K562 (cell line): Measurements from ENCODE around the gene SCN8A. TPM values are rescaled to one million over a fixed set of nuclear protein-coding genes. Genes with fewer than 3 reads are reported as not detected.

ENCODE experiments used
- ATAC-seq: fragments of 200-7000 bp; cut with Tn5 transposase; 3 replicates; pipeline ENCODE4 v1.9.1; 2020; ENCODE audit warnings: moderate library complexity
- BruUV-seq: library from RNA; stranded (reverse); fragments of 400-500 nt; replicated peaks from 2 replicates; lab custom pipeline; 2021; lab: Mats Ljungman, UMichigan
- CTCF ChIA-PET: fragments of 300-600 bp; formaldehyde crosslinking; extraction: SDS; loops from one replicate; lab custom pipeline; 2021; ENCODE audit warnings: low intra/inter-chr PET ratio; lab: Yijun Ruan, JAX
- POLR2A ChIA-PET: fragments of 300-600, 350-650 bp; sonication (Branson Sonifier 250); formaldehyde crosslinking; extraction: SDS; loops from one replicate; lab custom pipeline; 2021; ENCODE audit warnings: antibody characterized with exemption, inconsistent platforms; lab: Yijun Ruan, JAX
- DNase-seq, 4 experiments: peaks; one replicate each; pipeline versions ENCODE4 v3.0.0 to v3.0.0-alpha.2; 2011 to 2018; ENCODE audit warnings: low spot score in 3 of 4, mixed read lengths in 3 of 4; ENCODE audit errors: extremely low read depth in 1 of 4
- FAIRE-seq: peaks from 2 replicates; lab custom pipeline; 2011; peaks lifted over from hg19 to GRCh38; lab: Jason Lieb, UNC
- H2AFZ ChIP-seq: 2 replicates; pipeline ENCODE4 v1.6.0; 2011; ENCODE audit warnings: low read depth, low read length, control low read depth, inconsistent platforms
- H3K27ac ChIP-seq: fragments of 200-600 bp; 3 replicates; pipeline ENCODE4 v1.8.0; 2011; ENCODE audit warnings: low read depth, mild to moderate bottlenecking, control low read depth, inconsistent platforms, low read length, moderate library complexity, mixed read lengths; ENCODE audit errors: extremely low read depth
- H3K27me3 ChIP-seq, 2 experiments: fragments of 300-600 bp in 1 of 2; 2 replicates in 1 of 2; 3 replicates in 1 of 2; pipeline versions ENCODE4 v1.6.0 to v1.8.0; 2011; ENCODE audit warnings: inconsistent platforms in 2 of 2, low read length in 2 of 2, mild to moderate bottlenecking in 1 of 2, mixed read lengths in 1 of 2, moderate library complexity in 1 of 2; ENCODE audit not compliant: control insufficient read depth in 2 of 2, insufficient read depth in 2 of 2
- H3K36me3 ChIP-seq: fragments of 300-600 bp; 3 replicates; pipeline ENCODE4 v1.8.0; 2011; ENCODE audit warnings: mild to moderate bottlenecking, low read length, inconsistent platforms; ENCODE audit not compliant: control insufficient read depth, insufficient read depth
- H3K4me1 ChIP-seq, 2 experiments: fragments of 200-600 bp in 1 of 2; replicated peaks in 1 of 2; 2 replicates in 1 of 2; 3 replicates in 1 of 2; pipeline versions ENCODE4 v1.5.1 to v1.8.0; 2011; ENCODE audit warnings: inconsistent platforms in 2 of 2, low read length in 2 of 2, mild to moderate bottlenecking in 1 of 2, mixed read lengths in 1 of 2, moderate library complexity in 1 of 2; ENCODE audit not compliant: control insufficient read depth in 2 of 2, insufficient read depth in 2 of 2
- H3K4me2 ChIP-seq: 2 replicates; pipeline ENCODE4 v1.6.1; 2011; ENCODE audit warnings: low read length, control low read depth, inconsistent platforms, mixed read lengths; ENCODE audit not compliant: insufficient read depth
- H3K4me3 ChIP-seq: fragments of 200-600 bp; sonication (generic), shearing (Covaris generic); 2 replicates; pipeline ENCODE4 v1.5.1; 2016; ENCODE audit warnings: control low read depth, inconsistent platforms
- H3K79me2 ChIP-seq: fragments of 200-600 bp; 3 replicates; pipeline ENCODE4 v1.8.0; 2011; ENCODE audit warnings: low read length, inconsistent platforms; ENCODE audit not compliant: control insufficient read depth, insufficient read depth
- H3K9ac ChIP-seq, 2 experiments: 2 replicates each; pipeline versions ENCODE4 v1.6.0 to v1.6.1; 2011; ENCODE audit warnings: low read depth in 2 of 2, low read length in 2 of 2, control low read depth in 1 of 2, inconsistent platforms in 1 of 2, mild to moderate bottlenecking in 1 of 2, mixed read lengths in 1 of 2; ENCODE audit not compliant: insufficient read depth in 1 of 2
- H3K9me1 ChIP-seq: one replicate; pipeline ENCODE4 v1.6.0; 2011; ENCODE audit warnings: inconsistent platforms, mild to moderate bottlenecking, low read length, moderate library complexity; ENCODE audit not compliant: control insufficient read depth, insufficient read depth
- H3K9me3 ChIP-seq: replicated peaks from 2 replicates; pipeline ENCODE4 v1.5.1; 2011; ENCODE audit warnings: low read depth, low read length, inconsistent platforms; ENCODE audit not compliant: control insufficient read depth, insufficient read depth
- H4K20me1 ChIP-seq: replicated peaks from 2 replicates; pipeline ENCODE4 v1.6.1; 2011; ENCODE audit warnings: low read length, inconsistent platforms, mixed read lengths; ENCODE audit not compliant: control insufficient read depth, insufficient read depth
- NRF1 ChIP-seq, 2 experiments: fragments of 450-650 bp; IDR thresholded peaks in 1 of 2; conservative IDR thresholded peaks in 1 of 2; 2 replicates each; pipeline ENCODE4 v1.6.1; 2014; ENCODE audit warnings: mild to moderate bottlenecking in 2 of 2
- RFX1 ChIP-seq: fragments of 450-650 bp; IDR thresholded peaks from 2 replicates; pipeline ENCODE4 v1.6.1; 2016; ENCODE audit warnings: mild to moderate bottlenecking, moderate library complexity
- SIX5 ChIP-seq, 2 experiments: IDR thresholded peaks; 2 replicates each; pipeline ENCODE4 v1.6.1; 2011; ENCODE audit warnings: low read length in 2 of 2, borderline replicate concordance in 1 of 2, low read depth in 1 of 2, mild to moderate bottlenecking in 1 of 2, moderate library complexity in 1 of 2; ENCODE audit not compliant: insufficient read depth in 1 of 2
- TEAD1 ChIP-seq, 2 experiments: fragments of 450-650 bp in 1 of 2; sonication (generic) in 1 of 2; formaldehyde crosslinking; IDR thresholded peaks; 2 replicates each; pipeline versions ENCODE4 v1.4.0 to v1.8.0; 2020 to 2022; ENCODE audit warnings: mild to moderate bottlenecking in 2 of 2, missing genetic modification reagents in 1 of 2
- WGBS: fragments of 100-300 bp; shearing (Covaris generic); methylation state at CpG from one replicate; pipeline ENCODE4 v1.1.6; 2016; ENCODE audit warnings: low coverage, mixed read lengths; ENCODE audit not compliant: insufficient coverage; ENCODE audit errors: missing lambda C conversion rate; 5-methylcytosine and 5-hydroxymethylcytosine counted together
- in situ Hi-C: fragments of 300-500 bp; cut with MboI; formaldehyde crosslinking; loops from 4 replicates; pipeline ENCODE4 v1.15.0; 2018; ENCODE audit warnings: inconsistent platforms, mixed read lengths
- intact Hi-C: fragments of 100-400 bp; cut with micrococcal nuclease; formaldehyde crosslinking; loops from 2 replicates; pipeline ENCODE4 v1.14.2; 2022
- polyA plus RNA-seq, 8 experiments: library from polyadenylated mRNA; depleted of rRNA in 4 of 8; stranded (reverse) in 5 of 8; unstranded in 3 of 8; fragments of >200 nt; fragmentation: Nextera tagmentation in 2 of 8; fragmentation: Illumina TruSeq in 1 of 8; extraction: Ambion mirVana in 2 of 8; extraction: Trizol in 1 of 8; gene quantifications; 2 replicates each; pipeline versions ENCODE4 v1.2.1 to v1.2.3, GENCODE V29; 2011 to 2014; ENCODE audit warnings: inconsistent platforms in 1 of 8, missing spikeins in 1 of 8
- total RNA-seq, 7 experiments: library from RNA; depleted of rRNA in 6 of 7; stranded (reverse); fragments of >200 nt in 6 of 7; fragmentation: Illumina TruSeq in 2 of 7; extraction: Trizol in 2 of 7; gene quantifications; 2 replicates each; pipeline versions ENCODE4 v1.2.1 to v1.2.3, GENCODE V29; 2011 to 2021; ENCODE audit warnings: low replicate concordance in 1 of 7

Gene SCN8A
- total and polyA plus RNA-seq, 9 of the 15 experiments (the other 6 are each of a cell fraction or from before 2014, with no cell fraction given) = 0.03 to 0.29 (median 0.15) TPM; not detected in 1

GRCh38 chr12:51815571-51815970 lies 224.5 kb downstream of the SCN8A start:
- ChIA-PET POLR2A (no interaction called here), CTCF (no interaction called here)
- H3K79me2 ChIP-seq = no peaks in the 10 kb centered on the region
- peaks cover 10% of the 10 kb centered on the region; the same call in 1 of the 2 replicates for H4K20me1 ChIP-seq
- BruUV-seq = no TSS peak
- DNase-seq = no peak
- H3K9me3 ChIP-seq = no peaks in the 10 kb centered on the region
- FAIRE-seq = no peak
- intact Hi-C loops = no loop called here
- TF ChIP-seq RFX1 = peak; percentile 50; the same call in 1 of the 2 replicates
- no peak for TF ChIP-seq SIX5 (IDR thresholded peaks at IDR 0.05; ENCODE audit: borderline replicate concordance in 1 of 2, insufficient read depth in 1 of 2, low read depth in 1 of 2, low read length in 2 of 2)
- no peaks in the 10 kb centered on the region for H3K9me1 ChIP-seq
- H3K4me2 ChIP-seq = no peak overlapping the region
- H3K36me3 ChIP-seq = no peaks in the 10 kb centered on the region
- no peak for ATAC-seq
- peaks cover 0 to 22% of the 10 kb centered on the region in 2 experiments; a peak in 2 of 5 replicates for H3K4me1 ChIP-seq
- H3K27me3 ChIP-seq = peaks cover 18 to 74% of the 10 kb centered on the region in 2 experiments; a peak in 4 of 5 replicates
- in situ Hi-C loops = no loop called here
- H2AFZ ChIP-seq = no peak overlapping the region
- 2% methylated on average over 6 of the region's 6 CpGs for WGBS
- no peak overlapping the region for H3K9ac ChIP-seq
- no peak overlapping the region for H3K4me3 ChIP-seq
- H3K27ac ChIP-seq = no peak overlapping the region

DNA sequence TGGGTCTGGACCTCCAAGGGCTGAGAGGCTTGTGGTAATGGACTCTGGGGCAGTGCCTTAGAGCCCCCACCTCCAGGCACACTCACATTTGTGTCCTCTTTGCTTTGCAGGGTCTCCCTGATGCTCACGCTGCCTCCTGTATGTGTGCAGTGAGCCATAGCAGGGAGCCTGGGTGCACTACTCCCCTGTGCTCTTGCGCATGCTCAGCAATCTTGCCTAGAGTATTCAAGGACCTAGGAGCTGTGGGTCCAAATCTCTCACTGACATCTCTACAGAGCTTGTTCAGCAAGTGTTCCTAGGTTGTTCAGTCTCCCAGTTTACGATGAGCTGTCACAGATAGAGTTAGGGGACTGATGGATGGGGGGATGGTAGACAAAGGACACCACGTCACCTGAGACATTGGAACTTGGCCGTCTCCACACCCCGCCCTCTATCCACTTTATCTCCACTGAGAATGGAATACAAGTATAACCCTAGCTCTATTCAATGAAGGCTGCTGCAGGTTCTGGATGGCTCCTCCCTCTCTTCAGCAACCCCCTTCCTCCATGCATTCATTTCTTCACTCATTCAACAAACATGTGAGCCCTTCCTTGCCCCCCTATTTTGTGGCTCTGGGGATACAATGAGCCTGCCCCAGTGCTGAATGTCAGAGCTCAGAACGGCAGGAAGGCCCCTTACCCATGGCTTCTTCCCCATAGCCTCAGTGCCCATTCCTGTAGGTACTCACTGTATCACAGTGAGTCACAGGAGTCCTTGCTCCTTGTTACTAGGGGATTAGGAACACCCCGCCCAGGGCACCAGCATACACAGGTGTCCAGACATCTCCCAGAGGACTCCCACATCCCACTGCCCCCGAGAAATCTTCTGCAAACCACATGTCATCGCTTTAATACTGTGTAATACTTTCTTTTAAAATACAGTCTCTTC lies 226.3 kb downstream of the SCN8A start:
- in situ Hi-C loops = no loop called here
- H3K36me3 ChIP-seq = no peaks in the 10 kb centered on the region
- H3K79me2 ChIP-seq = no peaks in the 10 kb centered on the region
- intact Hi-C loops = no loop called here
- WGBS = under 1% methylated on average over 10 of the region's 10 CpGs
- H3K4me2 ChIP-seq = no peak overlapping the region
- H3K9me3 ChIP-seq = no peaks in the 10 kb centered on the region
- ChIA-PET POLR2A (interaction anchor here (0.6 to 1.0 kb wide), 3 partner anchors 14 to 1715 kb away, joined by 4 read pairs; no protein-coding TSS in a partner anchor), CTCF (no interaction called here)
- TF ChIP-seq NRF1 (conservative IDR thresholded peaks at IDR 0.05 in 1 of 2, IDR thresholded peaks at IDR 0.05 in 1 of 2) = peak; percentile 85 to 88
- TF ChIP-seq TEAD1 (CRISPR knock-in tag; IDR thresholded peaks at IDR 0.05) = no peak
- H3K4me1 ChIP-seq = peaks cover 0 to 35% of the 10 kb centered on the region in 2 experiments; a peak in 2 of 5 replicates
- H3K27me3 ChIP-seq = peaks cover 18 to 73% of the 10 kb centered on the region in 2 experiments; a peak in 4 of 5 replicates
- H4K20me1 ChIP-seq = peaks cover 9% of the 10 kb centered on the region; the same call in 1 of the 2 replicates
- BruUV-seq = no TSS peak
- DNase-seq = no peak
- H3K27ac ChIP-seq = no peak overlapping the region
- no peak overlapping the region for H3K4me3 ChIP-seq
- no peak overlapping the region for H3K9ac ChIP-seq
- ATAC-seq = no peak
- H3K9me1 ChIP-seq = no peaks in the 10 kb centered on the region
- H2AFZ ChIP-seq = no peak overlapping the region
- no peak for FAIRE-seq
